K562 (cell line): Measurements from ENCODE around the gene AKAP13. TPM values are rescaled to one million over a fixed set of nuclear protein-coding genes. Genes with fewer than 3 reads are reported as not detected.

Experiments used
- ATAC-seq: fragments of 200-7000 bp; cut with Tn5 transposase; 3 replicates; pipeline ENCODE4 v1.9.1; 2020; ENCODE audit warnings: moderate library complexity
- BruUV-seq: library from RNA; stranded (reverse); fragments of 400-500 nt; replicated peaks from 2 replicates; lab custom pipeline; 2021; lab: Mats Ljungman, UMichigan
- CTCF ChIA-PET: fragments of 300-600 bp; formaldehyde crosslinking; extraction: SDS; loops from one replicate; lab custom pipeline; 2021; ENCODE audit warnings: low intra/inter-chr PET ratio; lab: Yijun Ruan, JAX
- POLR2A ChIA-PET: fragments of 300-600, 350-650 bp; sonication (Branson Sonifier 250); formaldehyde crosslinking; extraction: SDS; loops from one replicate; lab custom pipeline; 2021; ENCODE audit warnings: antibody characterized with exemption, inconsistent platforms; lab: Yijun Ruan, JAX
- DNase-seq, 4 experiments: peaks; one replicate each; pipeline versions ENCODE4 v3.0.0 to v3.0.0-alpha.2; 2011 to 2018; ENCODE audit warnings: low spot score in 3 of 4, mixed read lengths in 3 of 4; ENCODE audit errors: extremely low read depth in 1 of 4
- FAIRE-seq: peaks from 2 replicates; lab custom pipeline; 2011; peaks lifted over from hg19 to GRCh38; lab: Jason Lieb, UNC
- H2AFZ ChIP-seq: 2 replicates; pipeline ENCODE4 v1.6.0; 2011; ENCODE audit warnings: low read depth, low read length, control low read depth, inconsistent platforms
- H3K27ac ChIP-seq: fragments of 200-600 bp; 3 replicates; pipeline ENCODE4 v1.8.0; 2011; ENCODE audit warnings: low read depth, mild to moderate bottlenecking, control low read depth, inconsistent platforms, low read length, moderate library complexity, mixed read lengths; ENCODE audit errors: extremely low read depth
- H3K27me3 ChIP-seq, 2 experiments: fragments of 300-600 bp in 1 of 2; 2 replicates in 1 of 2; 3 replicates in 1 of 2; pipeline versions ENCODE4 v1.6.0 to v1.8.0; 2011; ENCODE audit warnings: inconsistent platforms in 2 of 2, low read length in 2 of 2, mild to moderate bottlenecking in 1 of 2, mixed read lengths in 1 of 2, moderate library complexity in 1 of 2; ENCODE audit not compliant: control insufficient read depth in 2 of 2, insufficient read depth in 2 of 2
- H3K36me3 ChIP-seq: fragments of 300-600 bp; 3 replicates; pipeline ENCODE4 v1.8.0; 2011; ENCODE audit warnings: mild to moderate bottlenecking, low read length, inconsistent platforms; ENCODE audit not compliant: control insufficient read depth, insufficient read depth
- H3K4me1 ChIP-seq, 2 experiments: fragments of 200-600 bp in 1 of 2; replicated peaks in 1 of 2; 2 replicates in 1 of 2; 3 replicates in 1 of 2; pipeline versions ENCODE4 v1.5.1 to v1.8.0; 2011; ENCODE audit warnings: inconsistent platforms in 2 of 2, low read length in 2 of 2, mild to moderate bottlenecking in 1 of 2, mixed read lengths in 1 of 2, moderate library complexity in 1 of 2; ENCODE audit not compliant: control insufficient read depth in 2 of 2, insufficient read depth in 2 of 2
- H3K4me2 ChIP-seq: 2 replicates; pipeline ENCODE4 v1.6.1; 2011; ENCODE audit warnings: low read length, control low read depth, inconsistent platforms, mixed read lengths; ENCODE audit not compliant: insufficient read depth
- H3K4me3 ChIP-seq: fragments of 200-600 bp; sonication (generic), shearing (Covaris generic); 2 replicates; pipeline ENCODE4 v1.5.1; 2016; ENCODE audit warnings: control low read depth, inconsistent platforms
- H3K79me2 ChIP-seq: fragments of 200-600 bp; 3 replicates; pipeline ENCODE4 v1.8.0; 2011; ENCODE audit warnings: low read length, inconsistent platforms; ENCODE audit not compliant: control insufficient read depth, insufficient read depth
- H3K9ac ChIP-seq, 2 experiments: 2 replicates each; pipeline versions ENCODE4 v1.6.0 to v1.6.1; 2011; ENCODE audit warnings: low read depth in 2 of 2, low read length in 2 of 2, control low read depth in 1 of 2, inconsistent platforms in 1 of 2, mild to moderate bottlenecking in 1 of 2, mixed read lengths in 1 of 2; ENCODE audit not compliant: insufficient read depth in 1 of 2
- H3K9me1 ChIP-seq: one replicate; pipeline ENCODE4 v1.6.0; 2011; ENCODE audit warnings: inconsistent platforms, mild to moderate bottlenecking, low read length, moderate library complexity; ENCODE audit not compliant: control insufficient read depth, insufficient read depth
- H3K9me3 ChIP-seq: replicated peaks from 2 replicates; pipeline ENCODE4 v1.5.1; 2011; ENCODE audit warnings: low read depth, low read length, inconsistent platforms; ENCODE audit not compliant: control insufficient read depth, insufficient read depth
- H4K20me1 ChIP-seq: replicated peaks from 2 replicates; pipeline ENCODE4 v1.6.1; 2011; ENCODE audit warnings: low read length, inconsistent platforms, mixed read lengths; ENCODE audit not compliant: control insufficient read depth, insufficient read depth
- DACH1 ChIP-seq: fragments of 450-650 bp; IDR thresholded peaks from 2 replicates; pipeline ENCODE4 v1.6.1; 2018; ENCODE audit not compliant: partially characterized antibody
- MAZ ChIP-seq, 2 experiments: fragments of 450-650 bp in 1 of 2; sonication (generic) in 1 of 2; formaldehyde crosslinking; IDR thresholded peaks in 1 of 2; conservative IDR thresholded peaks in 1 of 2; 2 replicates each; pipeline versions ENCODE4 v1.4.0 to v1.5.0; 2020; ENCODE audit warnings: mild to moderate bottlenecking in 1 of 2, missing genetic modification reagents in 1 of 2
- REST ChIP-seq, 2 experiments: fragments of 450-650 bp; formaldehyde crosslinking in 1 of 2; IDR thresholded peaks; 2 replicates each; pipeline versions ENCODE4 v1.4.0 to v1.6.1; 2014 to 2020; ENCODE audit warnings: mild to moderate bottlenecking in 2 of 2, borderline replicate concordance in 1 of 2, low read depth in 1 of 2
- SIN3B ChIP-seq: fragments of 450-650 bp; IDR thresholded peaks from 2 replicates; pipeline ENCODE4 v1.6.1; 2017; ENCODE audit warnings: low read depth, mild to moderate bottlenecking, moderate library complexity
- SRSF9 ChIP-seq: fragments of 200-400 bp; formaldehyde crosslinking; IDR thresholded peaks from 2 replicates; pipeline ENCODE4 v1.6.1; 2017; ENCODE audit warnings: low read depth, low read length, borderline replicate concordance
- THAP7 ChIP-seq: fragments of 250-450 bp; sonication (Bioruptor Pico); IDR thresholded peaks from 2 replicates; pipeline ENCODE4 v1.5.0; 2021
- WGBS: fragments of 100-300 bp; shearing (Covaris generic); methylation state at CpG from one replicate; pipeline ENCODE4 v1.1.6; 2016; ENCODE audit warnings: low coverage, mixed read lengths; ENCODE audit not compliant: insufficient coverage; ENCODE audit errors: missing lambda C conversion rate; 5-methylcytosine and 5-hydroxymethylcytosine counted together
- in situ Hi-C: fragments of 300-500 bp; cut with MboI; formaldehyde crosslinking; loops from 4 replicates; pipeline ENCODE4 v1.15.0; 2018; ENCODE audit warnings: inconsistent platforms, mixed read lengths
- intact Hi-C: fragments of 100-400 bp; cut with micrococcal nuclease; formaldehyde crosslinking; loops from 2 replicates; pipeline ENCODE4 v1.14.2; 2022
- polyA plus RNA-seq, 8 experiments: library from polyadenylated mRNA; depleted of rRNA in 4 of 8; stranded (reverse) in 5 of 8; unstranded in 3 of 8; fragments of >200 nt; fragmentation: Nextera tagmentation in 2 of 8; fragmentation: Illumina TruSeq in 1 of 8; extraction: Ambion mirVana in 2 of 8; extraction: Trizol in 1 of 8; gene quantifications; 2 replicates each; pipeline versions ENCODE4 v1.2.1 to v1.2.3, GENCODE V29; 2011 to 2014; ENCODE audit warnings: inconsistent platforms in 1 of 8, missing spikeins in 1 of 8
- total RNA-seq, 7 experiments: library from RNA; depleted of rRNA in 6 of 7; stranded (reverse); fragments of >200 nt in 6 of 7; fragmentation: Illumina TruSeq in 2 of 7; extraction: Trizol in 2 of 7; gene quantifications; 2 replicates each; pipeline versions ENCODE4 v1.2.1 to v1.2.3, GENCODE V29; 2011 to 2021; ENCODE audit warnings: low replicate concordance in 1 of 7

Gene AKAP13
- total and polyA plus RNA-seq, 9 of the 15 experiments (the other 6 are each of a cell fraction or from before 2014, with no cell fraction given) = 0.03 to 1.7 (median 0.42) TPM

- no peak for FAIRE-seq
- Histone ChIP-seq H3K4me3 (no peak overlapping the region), H3K9me3 (no peaks in the 10 kb centered on the region), H3K4me2 (peak overlapping the region; percentile 32; the same call in 1 of the 2 replicates), H3K9ac (no peak overlapping the region), H2AFZ (no peak overlapping the region), H3K79me2 (no peaks in the 10 kb centered on the region), H3K9me1 (no peaks in the 10 kb centered on the region), H3K36me3 (no peaks in the 10 kb centered on the region), H3K27me3 (no peaks in the 10 kb centered on the region), H3K27ac (no peak overlapping the region), H4K20me1 (no peaks in the 10 kb centered on the region), H3K4me1 (no peaks in the 10 kb centered on the region)
- 2% methylated on average over 10 of the region's 10 CpGs for WGBS
- in situ Hi-C loops (no loop called here), intact Hi-C loops (no loop called here)
- ChIA-PET POLR2A (no interaction called here), CTCF (interaction anchor here (0.7 kb wide), 1 partner anchor 251 kb away, joined by 4 read pairs; no protein-coding TSS in a partner anchor)
- DNase-seq = peak; percentile 9 to 53 (median 28)
- ATAC-seq = peak; percentile 80
- no TSS peak for BruUV-seq
- no peak for TF ChIP-seq THAP7
- 0 out of 4 replicates have a peak, but pooled peaks of 1 of the 2 experiments have one; percentile 13 for TF ChIP-seq MAZ (CRISPR knock-in tag; conservative IDR thresholded peaks at IDR 0.05 in 1 of 2, IDR thresholded peaks at IDR 0.05 in 1 of 2)
- no peak for TF ChIP-seq DACH1
- no peak for TF ChIP-seq SRSF9
- TF ChIP-seq REST (IDR thresholded peaks at IDR 0.05; ENCODE audit: borderline replicate concordance) = no peak
- no peak for TF ChIP-seq REST (CRISPR knock-in tag; IDR thresholded peaks at IDR 0.05; ENCODE audit: low read depth)
- no peak for TF ChIP-seq SIN3B
These were observed 202.0 kb downstream of the AKAP13 start for GRCh38 chr15:85582131-85583079.
